H1 (cell line): ENCODE measurements around the gene EBNA1BP2. TPM values are rescaled to one million over a fixed set of nuclear protein-coding genes. Genes with fewer than 3 reads are reported as not detected.
A peak's percentile ranks its signal among the peaks of the same experiment; 100 is the strongest.

Source experiments
- CTCF ChIA-PET: fragments of 300-600 bp; sonication (Branson Sonifier 250); formaldehyde crosslinking; loops from one replicate; lab custom pipeline; 2021; ENCODE audit not compliant: partially characterized antibody; lab: Charles Lee
- POLR2A ChIA-PET: fragments of 300-600 bp; sonication (Branson Sonifier 250); formaldehyde crosslinking; loops from one replicate; lab custom pipeline; 2021; ENCODE audit warnings: inconsistent platforms; ENCODE audit not compliant: partially characterized antibody; lab: Charles Lee
- DNase-seq, 2 experiments: peaks; one replicate each; pipeline versions ENCODE4 v3.0.0 to v3.0.0-alpha.2; 2010 to 2022; ENCODE audit warnings: low spot score in 2 of 2, low read depth in 1 of 2, mixed read lengths in 1 of 2
- FAIRE-seq: peaks from 2 replicates; lab custom pipeline; 2011; peaks lifted over from hg19 to GRCh38; lab: Jason Lieb, UNC
- H2AFZ ChIP-seq: 2 replicates; pipeline ENCODE4 v1.8.1; 2012; ENCODE audit warnings: low read length, inconsistent platforms
- H2AK5ac ChIP-seq: 2 replicates; pipeline ENCODE4 v1.6.1; 2013; ENCODE audit warnings: low read depth, low read length
- H2BK120ac ChIP-seq: replicated peaks from 2 replicates; pipeline ENCODE3; 2013; ENCODE audit warnings: low read depth, low read length, inconsistent platforms
- H2BK12ac ChIP-seq: 2 replicates; pipeline ENCODE4 v1.6.1; 2013; ENCODE audit warnings: low read depth, low read length
- H2BK15ac ChIP-seq: 2 replicates; pipeline ENCODE4 v1.6.1; 2013; ENCODE audit warnings: low read length
- H2BK20ac ChIP-seq: 2 replicates; pipeline ENCODE4 v1.6.1; 2013; ENCODE audit warnings: low read length
- H2BK5ac ChIP-seq: 2 replicates; pipeline ENCODE4 v1.6.1; 2013; ENCODE audit warnings: low read depth, low read length
- H3K14ac ChIP-seq: 2 replicates; pipeline ENCODE4 v1.6.1; 2013; ENCODE audit warnings: inconsistent platforms; ENCODE audit not compliant: insufficient read length
- H3K18ac ChIP-seq: 2 replicates; pipeline ENCODE4 v1.6.1; 2013; ENCODE audit warnings: low read length; ENCODE audit errors: extremely low read depth
- H3K23ac ChIP-seq: 2 replicates; pipeline ENCODE4 v1.6.1; 2013; ENCODE audit warnings: inconsistent platforms; ENCODE audit not compliant: insufficient read length
- H3K23me2 ChIP-seq: 2 replicates; pipeline ENCODE4 v1.6.1; 2013; ENCODE audit warnings: low read depth, low read length
- H3K27ac ChIP-seq: 2 replicates; pipeline ENCODE4 v1.6.1; 2011; ENCODE audit warnings: low read depth, low read length, inconsistent platforms
- H3K27me3 ChIP-seq, 4 experiments: replicated peaks in 1 of 4; 1 replicate in 1 of 4; 2 replicates in 3 of 4; pipeline versions ENCODE4 v1.6.1 to v1.8.1; 2011 to 2013; ENCODE audit warnings: low read length in 3 of 4, mild to moderate bottlenecking in 3 of 4, inconsistent platforms in 2 of 4, mixed read lengths in 2 of 4, moderate library complexity in 1 of 4; ENCODE audit not compliant: control insufficient read depth in 3 of 4, insufficient read depth in 3 of 4; ENCODE audit errors: extremely low read depth in 1 of 4
- H3K36me3 ChIP-seq, 4 experiments: 2 replicates each; pipeline versions ENCODE4 v1.6.1 to v1.8.1; 2011 to 2013; ENCODE audit warnings: mild to moderate bottlenecking in 4 of 4, low read length in 3 of 4, moderate library complexity in 2 of 4, control low read depth in 1 of 4, inconsistent platforms in 1 of 4; ENCODE audit not compliant: insufficient read depth in 4 of 4, control insufficient read depth in 2 of 4
- H3K4ac ChIP-seq: replicated peaks from 2 replicates; pipeline ENCODE3; 2013; ENCODE audit warnings: low read length, low read depth, mixed read lengths, inconsistent platforms; ENCODE audit not compliant: insufficient read length
- H3K4me1 ChIP-seq, 4 experiments: replicated peaks in 1 of 4; 1 replicate in 1 of 4; 2 replicates in 3 of 4; pipeline versions ENCODE4 v1.6.1 to v1.8.1; 2011 to 2013; ENCODE audit warnings: low read length in 3 of 4, inconsistent platforms in 2 of 4, mixed read lengths in 1 of 4; ENCODE audit not compliant: insufficient read depth in 4 of 4, control insufficient read depth in 3 of 4
- H3K4me2 ChIP-seq, 2 experiments: 2 replicates each; pipeline versions ENCODE4 v1.6.1 to v1.8.1; 2011 to 2013; ENCODE audit warnings: low read depth in 2 of 2, low read length in 2 of 2, control low read depth in 1 of 2, inconsistent platforms in 1 of 2, mild to moderate bottlenecking in 1 of 2; ENCODE audit not compliant: insufficient read depth in 1 of 2
- H3K4me3 ChIP-seq, 4 experiments: fragments of 200-600, 300-600 bp in 1 of 4; sonication (generic), shearing (Covaris generic), sonication (Bioruptor Twin) in 1 of 4; 2 replicates each; pipeline versions ENCODE4 v1.5.1 to v1.8.1; 2011 to 2016; ENCODE audit warnings: low read length in 4 of 4, low read depth in 3 of 4, control low read depth in 2 of 4, inconsistent platforms in 2 of 4, mild to moderate bottlenecking in 2 of 4, mixed read lengths in 1 of 4, moderate library complexity in 1 of 4; ENCODE audit not compliant: insufficient read depth in 2 of 4; ENCODE audit errors: extremely low read depth in 1 of 4
- H3K56ac ChIP-seq: replicated peaks from 2 replicates; pipeline ENCODE3; 2013; ENCODE audit warnings: low read depth, mild to moderate bottlenecking, mixed read lengths, low read length, inconsistent platforms; ENCODE audit not compliant: insufficient read length
- H3K79me1 ChIP-seq: 2 replicates; pipeline ENCODE4 v1.6.1; 2013; ENCODE audit warnings: low read depth, low read length, control low read depth
- H3K79me2 ChIP-seq, 2 experiments: 2 replicates each; pipeline versions ENCODE4 v1.6.1 to v1.8.1; 2012 to 2013; ENCODE audit warnings: low read length in 2 of 2, mild to moderate bottlenecking in 2 of 2, inconsistent platforms in 1 of 2; ENCODE audit not compliant: insufficient read depth in 2 of 2, control insufficient read depth in 1 of 2
- H3K9ac ChIP-seq, 4 experiments: replicated peaks in 1 of 4; 1 replicate in 1 of 4; 2 replicates in 3 of 4; pipeline versions ENCODE4 v1.6.1 to v1.8.1; 2011 to 2013; ENCODE audit warnings: low read depth in 3 of 4, low read length in 3 of 4, control low read depth in 2 of 4, mild to moderate bottlenecking in 2 of 4, moderate library complexity in 2 of 4, inconsistent platforms in 1 of 4; ENCODE audit errors: extremely low read depth in 1 of 4
- H3K9me3 ChIP-seq, 2 experiments: 2 replicates each; pipeline versions ENCODE4 v1.6.1 to v1.8.1; 2012 to 2013; ENCODE audit warnings: mild to moderate bottlenecking in 2 of 2, moderate library complexity in 2 of 2, control low read depth in 1 of 2, inconsistent platforms in 1 of 2, low read depth in 1 of 2, low read length in 1 of 2, mixed read lengths in 1 of 2; ENCODE audit not compliant: insufficient read depth in 2 of 2
- H4K20me1 ChIP-seq, 2 experiments: replicated peaks in 1 of 2; 2 replicates each; pipeline versions ENCODE3 to v1.8.1; 2011 to 2013; ENCODE audit warnings: inconsistent platforms in 2 of 2, low read length in 2 of 2, mild to moderate bottlenecking in 1 of 2; ENCODE audit not compliant: insufficient read depth in 2 of 2, control insufficient read depth in 1 of 2
- H4K5ac ChIP-seq: 2 replicates; pipeline ENCODE4 v1.6.1; 2013; ENCODE audit warnings: low read length, low read depth, mixed read lengths, inconsistent platforms; ENCODE audit not compliant: insufficient read length
- H4K8ac ChIP-seq: 2 replicates; pipeline ENCODE4 v1.8.0; 2013; ENCODE audit warnings: mild to moderate bottlenecking, moderate library complexity, low read length, inconsistent platforms; ENCODE audit not compliant: insufficient read depth; ENCODE audit errors: extremely low read depth
- H4K91ac ChIP-seq: replicated peaks from 2 replicates; pipeline ENCODE3; 2013; ENCODE audit warnings: low read length, mixed read lengths, inconsistent platforms; ENCODE audit not compliant: insufficient read length
- CBX8 ChIP-seq: fragments of 300-800, 300-1000 bp; sonication (generic); IDR thresholded peaks from 2 replicates; pipeline ENCODE4 v1.7.1; 2016; ENCODE audit warnings: low read depth, low read length, borderline replicate concordance
- CHD2 ChIP-seq: IDR thresholded peaks from 2 replicates; pipeline ENCODE4 v1.6.1; 2012; ENCODE audit warnings: low read length, improper control_type of control experiment
- EGR1 ChIP-seq: IDR thresholded peaks from 2 replicates; pipeline ENCODE4 v1.6.1; 2011; ENCODE audit warnings: low read depth, low read length, borderline replicate concordance
- GTF2F1 ChIP-seq: IDR thresholded peaks from 2 replicates; pipeline ENCODE4 v1.6.1; 2012; ENCODE audit warnings: low read depth, low read length, improper control_type of control experiment, borderline replicate concordance
- POU5F1 ChIP-seq: IDR thresholded peaks from 2 replicates; pipeline ENCODE4 v1.6.1; 2011; ENCODE audit warnings: low read depth, mild to moderate bottlenecking, low read length, moderate library complexity
- SP2 ChIP-seq: IDR thresholded peaks from 2 replicates; pipeline ENCODE4 v1.6.1; 2012; ENCODE audit warnings: mild to moderate bottlenecking, low read length, inconsistent platforms
- SUZ12 ChIP-seq: fragments of 200-600 bp; sonication (generic); IDR thresholded peaks from 2 replicates; pipeline ENCODE4 v1.6.1; 2012; ENCODE audit warnings: mild to moderate bottlenecking, inconsistent platforms, low read length, moderate library complexity, mixed read lengths
- WGBS, 2 experiments: shearing (Covaris generic) in 1 of 2; methylation state at CpG; one replicate each; pipeline versions ENCODE4 v1.1.6 to v1.1.7; 2013 to 2015; ENCODE audit warnings: low lambda C conversion rate in 2 of 2, mixed read lengths in 2 of 2, inconsistent platforms in 1 of 2, low coverage in 1 of 2, missing lambda C conversion rate in 1 of 2; ENCODE audit not compliant: insufficient replicate concordance in 2 of 2, insufficient coverage in 1 of 2, insufficient read length in 1 of 2; ENCODE audit errors: extremely low coverage in 1 of 2, missing lambda C conversion rate in 1 of 2; 5-methylcytosine and 5-hydroxymethylcytosine counted together
- polyA plus RNA-seq, 7 experiments: library from polyadenylated mRNA; depleted of rRNA in 3 of 7; stranded (reverse) in 5 of 7; unstranded in 2 of 7; fragments of >200 nt in 5 of 7; fragments of 200-250 nt in 2 of 7; gene quantifications; 1 replicate in 5 of 7; 2 replicates in 1 of 7; 4 replicates in 1 of 7; pipeline versions ENCODE4 v1.2.1 to v1.2.3, GENCODE V29; 2011 to 2013; ENCODE audit warnings: missing spikeins in 2 of 7, mixed read lengths in 2 of 7
- total RNA-seq: library from RNA; stranded (reverse); fragmentation: NEBNext Ultra II Directional; extraction: Animal tissue kit (Norgen Biotek cat#: 25700); gene quantifications from 2 replicates; pipeline ENCODE4 v1.2.1, GENCODE V29; 2021
- TF ChIP-seq, protein P1 (sequence below), 3 experiments: IDR thresholded peaks; 1 replicate in 2 of 3; 2 replicates in 1 of 3; pipeline versions ENCODE4 v1.5.1 to v1.6.1; 2011; ENCODE audit warnings: low read length in 3 of 3, mild to moderate bottlenecking in 3 of 3, inconsistent platforms in 2 of 3, low read depth in 1 of 3, moderate library complexity in 1 of 3; ENCODE audit not compliant: insufficient read depth in 1 of 3; ENCODE audit errors: control extremely low read depth in 1 of 3

The EBNA1BP2 gene
- total and polyA plus RNA-seq, 2 of the 8 experiments (the other 6 are each of a cell fraction or from before 2014, with no cell fraction given): 31.0 to 104 TPM

DNA sequence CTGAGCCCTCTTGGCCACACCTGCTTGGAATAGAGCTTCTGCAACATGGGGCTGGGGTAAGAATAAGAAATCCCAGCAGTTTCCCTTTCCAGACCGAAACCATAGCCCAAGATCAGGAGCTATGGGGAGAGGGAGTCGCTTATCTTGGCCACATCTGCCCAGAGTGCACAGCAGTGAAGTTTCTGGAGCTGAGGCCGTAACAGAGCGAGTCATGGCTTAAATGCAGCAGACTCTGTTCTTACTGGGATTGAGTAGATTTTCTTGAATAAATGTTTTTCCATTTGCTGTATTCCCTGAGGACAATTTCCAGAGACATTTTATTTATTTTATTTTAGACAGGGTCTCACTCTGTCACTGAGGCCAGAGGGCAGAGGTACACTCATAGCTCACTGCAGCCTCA lies 33.6 kb upstream of the EBNA1BP2 start:
- no peak overlapping the region for H3K14ac ChIP-seq
- no peaks in the 10 kb centered on the region for H3K27me3 ChIP-seq
- TF ChIP-seq EGR1 (no peak), POU5F1 (no peak), SP2 (no peak), GTF2F1 (no peak), SUZ12 (no peak), CBX8 (no peak), CHD2 (no peak)
- TF ChIP-seq, protein P1, sequence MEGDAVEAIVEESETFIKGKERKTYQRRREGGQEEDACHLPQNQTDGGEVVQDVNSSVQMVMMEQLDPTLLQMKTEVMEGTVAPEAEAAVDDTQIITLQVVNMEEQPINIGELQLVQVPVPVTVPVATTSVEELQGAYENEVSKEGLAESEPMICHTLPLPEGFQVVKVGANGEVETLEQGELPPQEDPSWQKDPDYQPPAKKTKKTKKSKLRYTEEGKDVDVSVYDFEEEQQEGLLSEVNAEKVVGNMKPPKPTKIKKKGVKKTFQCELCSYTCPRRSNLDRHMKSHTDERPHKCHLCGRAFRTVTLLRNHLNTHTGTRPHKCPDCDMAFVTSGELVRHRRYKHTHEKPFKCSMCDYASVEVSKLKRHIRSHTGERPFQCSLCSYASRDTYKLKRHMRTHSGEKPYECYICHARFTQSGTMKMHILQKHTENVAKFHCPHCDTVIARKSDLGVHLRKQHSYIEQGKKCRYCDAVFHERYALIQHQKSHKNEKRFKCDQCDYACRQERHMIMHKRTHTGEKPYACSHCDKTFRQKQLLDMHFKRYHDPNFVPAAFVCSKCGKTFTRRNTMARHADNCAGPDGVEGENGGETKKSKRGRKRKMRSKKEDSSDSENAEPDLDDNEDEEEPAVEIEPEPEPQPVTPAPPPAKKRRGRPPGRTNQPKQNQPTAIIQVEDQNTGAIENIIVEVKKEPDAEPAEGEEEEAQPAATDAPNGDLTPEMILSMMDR (IDR thresholded peaks at IDR 0.05; ENCODE audit: control extremely low read depth in 1 of 3, insufficient read depth in 1 of 3, low read depth in 1 of 3, low read length in 3 of 3): no peak
- TF ChIP-seq, all 59 proteins: peak for 0
- no peak overlapping the region for H4K91ac ChIP-seq
- no peaks in the 10 kb centered on the region for H4K20me1 ChIP-seq
- H2AK5ac ChIP-seq: no peak overlapping the region; the same call in 1 of the 2 replicates
- WGBS, 2 experiments: 83% methylated on average over 4 of the region's 4 CpGs; no CpG with 5 or more reads in 1 of the 2 experiments
- peak overlapping the region; percentile 65 for H2BK12ac ChIP-seq
- H2BK5ac ChIP-seq: peak overlapping the region; percentile 55; the same call in 1 of the 2 replicates
- peaks cover 4 to 13% (median 11%) of the 10 kb centered on the region in 4 experiments for H3K4me1 ChIP-seq
- no peak overlapping the region for H3K27ac ChIP-seq
- FAIRE-seq (no peak), DNase-seq (no peak)
- no peak overlapping the region for H2BK20ac ChIP-seq
- H3K23ac ChIP-seq: no peak overlapping the region
- no peaks in the 10 kb centered on the region for H3K36me3 ChIP-seq
- no peak overlapping the region; a peak in 1 of 4 replicates for H3K4me2 ChIP-seq
- H3K18ac ChIP-seq: 0 out of 2 replicates have a peak overlapping the region, but pooled peaks have one; percentile 4
- H4K5ac ChIP-seq: no peak overlapping the region
- H3K56ac ChIP-seq: no peak overlapping the region
- H3K4ac ChIP-seq: no peak overlapping the region
- ChIA-PET CTCF (interaction anchor here (0.6 to 3.5 kb wide), 6 partner anchors 8 to 209 kb away, joined by 3 to 14 read pairs (median 6); no protein-coding TSS in a partner anchor), POLR2A (interaction anchor here (2.8 kb wide), 1 partner anchor 152 kb away, joined by 6 read pairs; the partner anchor contains the start of gene CDC20)
- no peak overlapping the region for H2BK15ac ChIP-seq
- no peaks in the 10 kb centered on the region; the same call in 1 of the 2 replicates for H3K23me2 ChIP-seq
- no peak overlapping the region for H2AFZ ChIP-seq
- H3K9ac ChIP-seq: no peak overlapping the region
- no peak overlapping the region for H2BK120ac ChIP-seq
- no peak overlapping the region for H3K4me3 ChIP-seq
- no peaks in the 10 kb centered on the region for H3K79me1 ChIP-seq
- H4K8ac ChIP-seq: no peak overlapping the region
- no peaks in the 10 kb centered on the region for H3K9me3 ChIP-seq
- H3K79me2 ChIP-seq: no peaks in the 10 kb centered on the region
